ENCODE measurements around the gene FBXL15. TPM values are rescaled to one million over a fixed set of nuclear protein-coding genes. Genes with fewer than 3 reads are reported as not detected.

FBXL15 gene
- total RNA-seq, 4 donors from 2014 or later, result 14.2 to 34.8 (median 21.0) TPM

- no peaks in the 10 kb centered on the region for H3K27me3 ChIP-seq
- TF ChIP-seq CTCF (IDR thresholded peaks at IDR 0.05 in 4 of 5, conservative IDR thresholded peaks at IDR 0.05 in 1 of 5) (no peak), POLR2A (IDR thresholded peaks at IDR 0.05) (peak; percentile 70 to 71)
- ATAC-seq, result peak; percentile 89 to 94
Observed at GRCh38 chr10:102461187-102462054, 40.8 kb downstream of the FBXL15 start.

GRCh38 chr10:102462512-102463054, 41.9 kb downstream of the FBXL15 start:
- Histone ChIP-seq H3K27ac (no peak overlapping the region), H3K4me3 (no peak overlapping the region), H3K9me3 (no peaks in the 10 kb centered on the region), H3K36me3 (no peaks in the 10 kb centered on the region), H3K4me1 (peaks cover 15 to 19% of the 10 kb centered on the region in 2 donors), H3K27me3 (no peaks in the 10 kb centered on the region)
- no peak for DNase-seq
- TF ChIP-seq POLR2A (IDR thresholded peaks at IDR 0.05) (no peak), CTCF (IDR thresholded peaks at IDR 0.05 in 4 of 5, conservative IDR thresholded peaks at IDR 0.05 in 1 of 5) (no peak)
- ATAC-seq, result no peak
- in situ Hi-C loops (cut with MboI; ENCODE audit: low sequenced_read_pairs in 4 of 4) (no loop called here), intact Hi-C loops (cut with DNase I; ENCODE audit: low total_unique reads) (no loop called here)

More at GRCh38 chr10:102461187-102462054, 40.8 kb downstream of the FBXL15 start:
- intact Hi-C loops (cut with DNase I; ENCODE audit: low total_unique reads) (loop anchor here (1.0 to 2.0 kb wide), 2 partner anchors 17 to 29 kb away; partner anchors contain the start of gene CUEDC2), in situ Hi-C loops (cut with MboI; ENCODE audit: low sequenced_read_pairs in 4 of 4) (no loop called here)
- Histone ChIP-seq H3K4me1 (peaks cover 15 to 19% of the 10 kb centered on the region in 2 donors), H3K27ac (peak overlapping the region; percentile 44 to 74 (median 62)), H3K4me3 (peak overlapping the region; percentile 54 to 77 (median 64)), H3K36me3 (no peaks in the 10 kb centered on the region), H3K9me3 (no peaks in the 10 kb centered on the region)
- DNase-seq, result peak; percentile 85 to 93

- Histone ChIP-seq H3K4me1 (peaks cover 15 to 19% of the 10 kb centered on the region in 2 donors), H3K36me3 (no peaks in the 10 kb centered on the region), H3K4me3 (no peak overlapping the region), H3K9me3 (no peaks in the 10 kb centered on the region), H3K27me3 (no peaks in the 10 kb centered on the region), H3K27ac (no peak overlapping the region)
- TF ChIP-seq CTCF (IDR thresholded peaks at IDR 0.05 in 4 of 5, conservative IDR thresholded peaks at IDR 0.05 in 1 of 5), result no peak
- TF ChIP-seq POLR2A (IDR thresholded peaks at IDR 0.05), result no peak
- ATAC-seq (no peak), DNase-seq (no peak)
- in situ Hi-C loops (cut with MboI; ENCODE audit: low sequenced_read_pairs in 4 of 4), result no loop called here
- intact Hi-C loops (cut with DNase I; ENCODE audit: low total_unique reads), result no loop called here
Observed at GRCh38 chr10:102463983-102464382, 43.3 kb downstream of the FBXL15 start.

GRCh38 chr10:102465466-102465865, 44.8 kb downstream of the FBXL15 start:
- in situ Hi-C loops (cut with MboI; ENCODE audit: low sequenced_read_pairs in 4 of 4), result no loop called here
- DNase-seq (no peak), ATAC-seq (no peak)
- Histone ChIP-seq H3K4me1 (peaks cover 15 to 19% of the 10 kb centered on the region in 2 donors), H3K36me3 (no peaks in the 10 kb centered on the region), H3K9me3 (no peaks in the 10 kb centered on the region), H3K4me3 (no peak overlapping the region), H3K27ac (no peak overlapping the region), H3K27me3 (no peaks in the 10 kb centered on the region)
- intact Hi-C loops (cut with DNase I; ENCODE audit: low total_unique reads), result no loop called here
- TF ChIP-seq CTCF (IDR thresholded peaks at IDR 0.05 in 4 of 5, conservative IDR thresholded peaks at IDR 0.05 in 1 of 5), result no peak
- no peak for TF ChIP-seq POLR2A (IDR thresholded peaks at IDR 0.05)
